ENCODE results near the gene RMDN2.
"Not testable (repeated sequence)": the region's sequence is repeated elsewhere in the genome, so short reads cannot be mapped to it uniquely, and the experiment has no call there.

The RMDN2 gene

GRCh38 chr2:37934591-37935513 lies 9.8 kb downstream of the RMDN2 start:
- no peak for DNase-seq

GRCh38 chr2:37937568-37937967 lies 12.5 kb downstream of the RMDN2 start:
- not testable (repeated sequence) for DNase-seq

GRCh38 chr2:37941267-37941666 lies 16.2 kb downstream of the RMDN2 start:
- not testable (repeated sequence) for DNase-seq

- no peak for DNase-seq
These were observed 19.2 kb downstream of the RMDN2 start for GRCh38 chr2:37944268-37944667.

GRCh38 chr2:37947306-37947705 lies 22.2 kb downstream of the RMDN2 start:
- no peak for DNase-seq

- not testable (repeated sequence) for DNase-seq
These were observed 37.1 kb downstream of the RMDN2 start for GRCh38 chr2:37962018-37962739.

- not testable (repeated sequence) for DNase-seq
These were observed 37.6 kb downstream of the RMDN2 start for GRCh38 chr2:37962740-37963121.

- DNase-seq, result not testable (repeated sequence)
These were observed 38.8 kb downstream of the RMDN2 start for GRCh38 chr2:37963901-37964300.

GRCh38 chr2:37966326-37966725 lies 41.2 kb downstream of the RMDN2 start:
- no peak for DNase-seq

GRCh38 chr2:37969731-37970130 lies 44.6 kb downstream of the RMDN2 start:
- no peak for DNase-seq

- DNase-seq, result no peak
These were observed 46.9 kb downstream of the RMDN2 start for GRCh38 chr2:37971971-37972370.

- DNase-seq, result no peak
These were observed 48.7 kb downstream of the RMDN2 start for GRCh38 chr2:37973615-37974353.

GRCh38 chr2:37975808-37976207 lies 50.7 kb downstream of the RMDN2 start:
- DNase-seq, result no peak

- no peak for DNase-seq
These were observed 51.3 kb downstream of the RMDN2 start for GRCh38 chr2:37976411-37976810.

- DNase-seq, result peak; percentile 22
These were observed 57.1 kb downstream of the RMDN2 start for GRCh38 chr2:37982147-37982582.

GRCh38 chr2:37982847-37983246 lies 57.8 kb downstream of the RMDN2 start:
- DNase-seq, result no peak

- no peak for DNase-seq
These were observed 58.6 kb downstream of the RMDN2 start for GRCh38 chr2:37983719-37984118.

- DNase-seq, result no peak
These were observed 59.1 kb downstream of the RMDN2 start for GRCh38 chr2:37984176-37984575.

GRCh38 chr2:37984589-37984988 lies 59.5 kb downstream of the RMDN2 start:
- no peak for DNase-seq

- DNase-seq, result no peak
These were observed 60.2 kb downstream of the RMDN2 start for GRCh38 chr2:37985333-37985732.

GRCh38 chr2:37987098-37987775 lies 62.1 kb downstream of the RMDN2 start:
- no peak for DNase-seq

GRCh38 chr2:37992601-37993000 lies 67.5 kb downstream of the RMDN2 start:
- DNase-seq, result no peak

- no peak for DNase-seq
These were observed 68.1 kb downstream of the RMDN2 start for GRCh38 chr2:37993143-37993542.
